BLaER1 (cell line): ENCODE measurements around the gene RNF13.
"Not testable (repeated sequence)": the region's sequence is repeated elsewhere in the genome, so short reads cannot be mapped to it uniquely, and the experiment has no call there.

Source experiments
- H3K27ac ChIP-seq: shearing (Covaris generic); formaldehyde crosslinking; 2 replicates; pipeline ENCODE4 v1.8.1; 2022
- H3K27me3 ChIP-seq: shearing (Covaris generic); formaldehyde crosslinking; 2 replicates; pipeline ENCODE4 v1.8.1; 2022
- H3K36me3 ChIP-seq: shearing (Covaris generic); formaldehyde crosslinking; 2 replicates; pipeline ENCODE4 v1.8.1; 2022
- H3K4me1 ChIP-seq: shearing (Covaris generic); formaldehyde crosslinking; 2 replicates; pipeline ENCODE4 v1.8.1; 2022
- H3K4me2 ChIP-seq: shearing (Covaris generic); formaldehyde crosslinking; 2 replicates; pipeline ENCODE4 v1.8.1; 2022
- H3K4me3 ChIP-seq: shearing (Covaris generic); formaldehyde crosslinking; 2 replicates; pipeline ENCODE4 v1.8.1; 2022
- H3K9ac ChIP-seq: shearing (Covaris generic); formaldehyde crosslinking; 2 replicates; pipeline ENCODE4 v1.8.1; 2022
- H3K9me3 ChIP-seq: shearing (Covaris generic); formaldehyde crosslinking; 2 replicates; pipeline ENCODE4 v1.8.1; 2022
- H4K20me1 ChIP-seq: shearing (Covaris generic); formaldehyde crosslinking; 2 replicates; pipeline ENCODE4 v1.8.1; 2022
- Cebpa-rat ChIP-seq: shearing (Covaris generic); IDR thresholded peaks from 2 replicates; pipeline ENCODE4 v1.8.1; 2022

Gene RNF13

DNA sequence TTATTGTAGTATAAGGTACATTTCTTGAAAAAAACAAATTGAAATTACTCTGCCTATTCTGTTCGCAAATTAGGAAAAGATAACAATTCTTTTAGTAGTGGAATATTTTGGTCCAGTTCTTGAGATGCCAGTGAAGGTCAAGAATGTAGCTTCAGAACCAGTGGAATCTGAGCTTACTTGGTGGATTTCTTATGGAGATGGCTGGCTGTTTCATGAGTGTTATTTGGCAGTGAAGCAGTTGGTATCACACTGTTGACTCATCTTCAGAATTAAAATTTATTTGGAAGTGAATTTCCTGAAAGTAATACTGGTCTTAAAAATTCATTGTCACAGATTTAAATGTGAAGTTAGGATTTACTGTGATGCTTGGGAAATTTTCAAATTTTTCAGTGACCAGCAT, 19.1 kb downstream of the RNF13 start:
- Histone ChIP-seq H3K4me1 (no peaks in the 10 kb centered on the region), H3K9me3 (peaks cover 88% of the 10 kb centered on the region), H3K36me3 (peaks cover 24% of the 10 kb centered on the region), H3K27me3 (no peaks in the 10 kb centered on the region), H4K20me1 (peaks cover 5% of the 10 kb centered on the region; the same call in 1 of the 2 replicates), H3K9ac (no peak overlapping the region), H3K27ac (no peak overlapping the region), H3K4me3 (no peak overlapping the region), H3K4me2 (no peak overlapping the region)
- no peak for TF ChIP-seq Cebpa-rat

DNA sequence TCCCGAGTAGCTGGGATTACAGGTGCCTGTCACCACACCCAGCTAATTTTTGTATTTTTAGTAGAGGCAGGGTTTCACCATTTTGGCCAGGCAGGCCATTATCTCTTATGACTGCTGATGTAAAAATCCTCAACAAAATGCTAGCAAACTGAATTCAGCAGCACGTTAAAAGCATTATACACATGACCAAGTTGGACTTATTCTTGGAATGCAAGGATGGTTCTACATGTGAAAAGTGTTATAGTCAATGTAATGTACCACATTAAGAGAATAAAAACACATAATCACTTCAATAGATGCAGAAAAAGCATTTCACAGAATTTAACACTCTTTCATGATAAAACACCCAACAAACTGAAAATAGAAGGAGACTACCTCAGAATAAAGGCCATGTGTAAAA, 20.2 kb downstream of the RNF13 start:
- H3K4me2 ChIP-seq, result no peak overlapping the region
- no peaks in the 10 kb centered on the region for H3K4me1 ChIP-seq
- H3K9ac ChIP-seq, result no peak overlapping the region
- peaks cover 92% of the 10 kb centered on the region for H3K9me3 ChIP-seq
- H3K27ac ChIP-seq, result no peak overlapping the region
- TF ChIP-seq Cebpa-rat, result no peak
- no peaks in the 10 kb centered on the region for H3K27me3 ChIP-seq
- H3K36me3 ChIP-seq, result peaks cover 35% of the 10 kb centered on the region
- H4K20me1 ChIP-seq, result no peaks in the 10 kb centered on the region
- no peak overlapping the region for H3K4me3 ChIP-seq

DNA sequence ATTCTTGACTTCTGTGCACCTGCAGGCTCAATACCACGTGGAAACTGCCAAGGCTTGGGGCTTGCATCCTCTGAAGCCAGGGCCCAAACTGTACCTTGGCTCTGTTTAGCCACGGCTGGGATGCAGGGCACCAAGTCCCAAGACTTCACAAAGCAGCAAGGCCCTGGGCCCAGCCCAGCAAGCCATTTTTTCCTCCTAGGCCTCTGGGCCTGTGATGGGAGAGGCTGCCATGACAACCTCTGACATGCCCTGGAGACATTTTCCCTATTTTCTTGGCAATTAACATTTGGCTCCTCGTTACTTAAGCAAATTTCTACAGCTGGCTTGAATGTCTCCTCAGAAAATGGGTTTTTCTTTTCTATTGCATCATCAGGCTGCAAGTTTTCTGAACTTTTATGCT, 25.5 kb downstream of the RNF13 start:
- not testable (repeated sequence) for H3K4me1 ChIP-seq, H3K4me2 ChIP-seq, H3K27ac ChIP-seq, H3K9ac ChIP-seq, H3K27me3 ChIP-seq
- peaks cover 19% of the 10 kb centered on the region for H3K36me3 ChIP-seq
- peaks cover 58% of the 10 kb centered on the region for H3K9me3 ChIP-seq
- peak overlapping the region; percentile 31; the same call in 1 of the 2 replicates for H3K4me3 ChIP-seq
- H4K20me1 ChIP-seq, result peaks cover 26% of the 10 kb centered on the region

DNA sequence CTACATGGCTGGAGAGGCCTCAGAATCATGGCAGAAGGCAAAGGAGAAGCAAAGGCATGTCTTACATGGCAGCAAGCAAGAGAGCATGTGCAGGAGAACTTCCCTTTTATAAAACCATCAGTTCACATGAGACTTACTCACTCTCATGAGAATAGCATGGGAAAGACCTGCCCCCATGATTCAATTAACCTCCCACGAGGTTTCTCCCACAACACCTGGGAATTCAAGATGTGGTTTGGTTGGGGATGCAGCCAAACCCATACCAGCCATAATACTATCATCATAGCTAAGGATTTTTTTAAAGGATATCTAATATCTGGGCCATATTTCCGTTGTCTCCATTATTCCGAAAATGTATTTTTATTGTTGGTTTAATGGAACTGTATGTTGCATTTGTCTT, 26.5 kb downstream of the RNF13 start:
- not testable (repeated sequence) for H3K9ac ChIP-seq, H3K27ac ChIP-seq, H3K4me2 ChIP-seq, H3K4me3 ChIP-seq, H3K27me3 ChIP-seq, H3K4me1 ChIP-seq
- Histone ChIP-seq H3K36me3 (peaks cover 18% of the 10 kb centered on the region), H4K20me1 (peaks cover 36% of the 10 kb centered on the region), H3K9me3 (peaks cover 50% of the 10 kb centered on the region)

DNA sequence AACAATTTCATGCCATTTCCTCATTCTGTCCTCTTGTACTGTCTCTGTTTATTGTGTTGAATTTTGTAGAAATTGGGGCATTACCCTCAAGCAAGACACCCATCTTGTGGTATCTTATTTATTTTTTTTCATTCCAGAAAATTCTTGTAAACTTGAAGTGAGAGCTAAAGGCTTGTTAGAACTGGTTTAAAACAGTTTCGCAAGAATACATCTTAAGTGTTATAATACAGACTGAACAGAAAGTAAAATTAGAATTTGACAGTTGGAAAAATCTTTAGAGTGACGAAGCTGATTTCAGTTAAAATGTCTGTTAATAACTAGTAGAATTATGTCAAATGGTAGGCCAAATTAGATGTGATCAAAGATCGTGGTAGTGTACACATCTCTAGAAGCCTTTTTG, 26.9 kb downstream of the RNF13 start:
- Histone ChIP-seq H3K4me1 (no peaks in the 10 kb centered on the region), H3K4me3 (no peak overlapping the region), H3K4me2 (no peak overlapping the region), H4K20me1 (peaks cover 40% of the 10 kb centered on the region), H3K27me3 (no peaks in the 10 kb centered on the region), H3K36me3 (peaks cover 18% of the 10 kb centered on the region), H3K9ac (no peak overlapping the region), H3K27ac (no peak overlapping the region), H3K9me3 (peaks cover 46% of the 10 kb centered on the region)
- TF ChIP-seq Cebpa-rat, result no peak

DNA sequence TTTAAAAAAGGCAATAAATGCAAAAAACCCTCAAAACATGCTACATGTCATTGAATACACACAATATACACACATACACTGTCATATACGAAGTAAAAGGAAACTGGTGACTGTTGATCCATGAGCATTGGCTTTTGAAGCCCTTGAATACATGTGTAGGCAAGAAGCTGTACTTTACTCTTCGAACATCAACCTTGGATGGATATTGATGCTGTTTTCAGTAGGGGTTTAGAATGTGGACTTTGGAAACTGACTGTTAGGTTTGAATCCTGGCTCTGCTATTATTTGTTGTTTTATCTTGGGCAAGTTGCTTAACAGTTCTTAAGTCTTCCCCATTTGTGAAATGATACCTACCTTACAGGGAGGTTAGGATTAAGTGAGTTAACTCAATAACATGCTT, 30.5 kb downstream of the RNF13 start:
- H4K20me1 ChIP-seq, result peaks cover 47% of the 10 kb centered on the region
- no peaks in the 10 kb centered on the region for H3K4me1 ChIP-seq

DNA sequence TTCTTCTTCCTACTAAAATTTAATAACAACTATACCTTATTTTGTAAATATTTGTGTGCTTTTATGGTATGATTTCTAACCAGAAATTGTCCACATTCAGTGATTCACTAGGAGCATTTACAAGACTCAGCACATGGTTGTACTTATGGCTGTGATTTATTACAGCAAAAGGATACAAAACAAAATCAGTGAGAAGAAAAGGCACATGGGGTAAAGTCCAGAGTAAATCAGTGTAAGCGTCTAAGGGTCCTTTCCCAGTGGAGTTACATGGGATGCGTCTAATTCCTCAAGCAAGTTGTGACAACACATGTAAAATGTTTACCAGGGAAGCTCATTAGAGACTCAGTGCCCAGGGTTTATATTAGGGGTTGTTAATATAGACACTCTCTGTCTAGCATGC, 31.1 kb downstream of the RNF13 start:
- no peak for TF ChIP-seq Cebpa-rat
- H3K4me2 ChIP-seq, result no peak overlapping the region
- peaks cover 25% of the 10 kb centered on the region for H3K36me3 ChIP-seq
- no peaks in the 10 kb centered on the region for H3K4me1 ChIP-seq
- no peak overlapping the region for H3K9ac ChIP-seq
- H3K27me3 ChIP-seq, result no peaks in the 10 kb centered on the region
- H4K20me1 ChIP-seq, result peaks cover 48% of the 10 kb centered on the region
- H3K27ac ChIP-seq, result no peak overlapping the region
- peaks cover 8% of the 10 kb centered on the region for H3K9me3 ChIP-seq
- no peak overlapping the region for H3K4me3 ChIP-seq

More for the DNA sequence above, 30.5 kb downstream of the RNF13 start:
- peaks cover 9% of the 10 kb centered on the region for H3K9me3 ChIP-seq
- no peak overlapping the region for H3K27ac ChIP-seq
- H3K27me3 ChIP-seq, result no peaks in the 10 kb centered on the region
- H3K4me3 ChIP-seq, result no peak overlapping the region
- peaks cover 26% of the 10 kb centered on the region for H3K36me3 ChIP-seq
- no peak for TF ChIP-seq Cebpa-rat
- H3K4me2 ChIP-seq, result no peak overlapping the region
- H3K9ac ChIP-seq, result no peak overlapping the region

DNA sequence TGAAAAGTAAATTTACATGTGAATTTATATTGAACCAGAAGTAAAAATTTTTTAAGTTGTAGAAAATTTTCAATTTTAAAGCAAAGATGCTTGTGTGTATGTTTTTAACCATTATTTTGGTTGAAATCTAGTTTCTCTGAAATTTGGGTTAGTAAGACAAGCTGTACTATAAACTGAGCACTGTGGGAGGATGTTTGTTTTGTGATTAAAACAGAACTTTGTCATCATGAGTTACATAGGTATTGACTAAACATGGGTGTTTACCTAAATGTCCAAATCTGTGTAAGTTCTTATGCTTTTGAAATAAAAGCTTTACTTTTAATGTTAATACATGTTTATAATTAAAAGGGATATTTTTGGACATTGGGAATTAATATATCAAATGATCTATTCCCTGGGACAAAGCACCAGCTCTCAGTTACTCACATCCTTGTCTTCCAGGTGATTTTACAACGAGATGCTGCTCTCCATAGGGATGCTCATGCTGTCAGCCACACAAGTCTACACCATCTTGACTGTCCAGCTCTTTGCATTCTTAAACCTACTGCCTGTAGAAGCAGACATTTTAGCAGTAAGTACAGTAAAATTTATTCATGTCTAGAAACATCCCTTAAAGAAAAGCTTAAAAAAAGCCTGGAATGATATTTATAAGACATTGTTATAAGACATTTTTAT, 32.7 kb downstream of the RNF13 start:
- no peak overlapping the region for H3K27ac ChIP-seq
- H4K20me1 ChIP-seq, result peaks cover 55% of the 10 kb centered on the region
- H3K4me2 ChIP-seq, result no peak overlapping the region
- H3K9ac ChIP-seq, result no peak overlapping the region
- no peaks in the 10 kb centered on the region for H3K9me3 ChIP-seq
- no peaks in the 10 kb centered on the region for H3K27me3 ChIP-seq
- no peak overlapping the region for H3K4me3 ChIP-seq
- no peaks in the 10 kb centered on the region for H3K4me1 ChIP-seq
- TF ChIP-seq Cebpa-rat, result no peak
- H3K36me3 ChIP-seq, result peaks cover 32% of the 10 kb centered on the region

DNA sequence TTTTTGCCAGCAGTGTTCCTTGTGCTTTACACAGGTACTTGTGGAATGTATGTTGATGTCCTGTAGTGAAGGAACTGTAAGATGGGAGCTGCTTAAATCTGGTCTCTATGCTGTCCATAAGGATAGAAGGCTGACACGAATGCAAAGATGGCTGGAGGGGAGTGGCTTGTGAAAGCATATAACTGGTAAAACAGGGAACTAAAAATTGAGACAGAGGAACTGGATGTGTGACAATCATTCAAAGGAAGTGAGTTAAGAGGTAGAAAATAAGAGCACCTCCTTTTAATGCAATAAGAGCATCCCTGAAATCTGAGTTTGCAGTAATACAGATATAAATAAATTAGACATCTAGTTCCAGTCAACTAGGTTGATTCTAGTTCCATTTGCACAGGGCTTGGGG, 35.2 kb downstream of the RNF13 start:
- H3K4me2 ChIP-seq, result no peak overlapping the region
- TF ChIP-seq Cebpa-rat, result no peak
- no peaks in the 10 kb centered on the region for H3K27me3 ChIP-seq
- H3K36me3 ChIP-seq, result peaks cover 38% of the 10 kb centered on the region
- H3K27ac ChIP-seq, result no peak overlapping the region
- no peak overlapping the region for H3K4me3 ChIP-seq
- H3K9ac ChIP-seq, result no peak overlapping the region
- H3K9me3 ChIP-seq, result no peaks in the 10 kb centered on the region
- peaks cover 41% of the 10 kb centered on the region for H4K20me1 ChIP-seq
- no peaks in the 10 kb centered on the region for H3K4me1 ChIP-seq

DNA sequence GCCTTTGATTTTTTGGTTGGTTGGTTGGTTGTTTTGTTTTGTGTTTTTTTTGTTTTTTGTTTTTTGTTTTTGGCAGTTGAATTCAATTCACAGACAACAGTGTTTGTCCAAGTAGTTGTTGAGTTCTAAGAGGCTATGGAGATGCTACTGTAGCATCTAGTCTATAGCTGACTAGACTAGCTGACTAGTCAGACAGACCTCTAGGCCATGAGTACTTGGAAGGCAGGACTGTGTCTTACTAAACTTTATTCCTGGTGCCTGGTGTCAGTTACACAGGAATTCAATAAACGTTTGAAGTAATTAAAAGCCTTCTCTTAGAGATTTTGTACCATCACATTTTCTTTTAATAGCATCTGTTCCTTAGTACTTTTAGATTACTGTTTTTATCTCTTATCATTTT, 35.7 kb downstream of the RNF13 start:
- Histone ChIP-seq H3K36me3 (peaks cover 38% of the 10 kb centered on the region), H3K27ac (no peak overlapping the region), H3K27me3 (no peaks in the 10 kb centered on the region), H4K20me1 (peaks cover 37% of the 10 kb centered on the region), H3K9me3 (no peaks in the 10 kb centered on the region), H3K4me3 (no peak overlapping the region), H3K4me2 (no peak overlapping the region), H3K9ac (no peak overlapping the region), H3K4me1 (no peaks in the 10 kb centered on the region)
- TF ChIP-seq Cebpa-rat, result no peak
